ENCODE measurements around the gene AP1G1. TPM values are rescaled to one million over a fixed set of nuclear protein-coding genes. Genes with fewer than 3 reads are reported as not detected.

The AP1G1 gene
- polyA plus RNA-seq, 2 of the 4 experiments (the other 2 are of a cell fraction), result 38.1 to 85.6 TPM

DNA sequence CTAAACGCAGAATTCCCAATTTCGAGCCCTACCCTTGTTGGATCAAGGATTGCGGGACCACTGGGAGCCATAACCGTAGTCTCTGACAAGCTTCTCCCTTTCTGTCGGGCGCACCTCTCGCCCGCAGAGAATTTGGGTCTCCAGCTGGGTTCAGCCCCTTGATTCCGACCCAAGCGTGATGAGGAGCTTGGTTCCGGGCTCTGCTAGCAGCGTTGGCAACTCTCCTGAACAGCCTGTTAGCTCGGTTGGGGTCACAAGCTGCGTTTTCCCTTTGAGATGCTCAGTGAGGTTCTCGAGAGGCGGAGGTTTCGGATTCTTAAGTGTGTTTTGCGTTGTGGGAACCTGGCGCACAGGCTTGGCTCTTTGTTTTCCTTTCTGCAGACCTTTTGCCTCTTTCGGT is 37.8 kb upstream of the AP1G1 start:
- H3K4me2 ChIP-seq, result peak overlapping the region; percentile 99
- peaks cover 7% of the 10 kb centered on the region for H3K4me1 ChIP-seq
- no peak for FAIRE-seq
- H3K9me3 ChIP-seq, result no peaks in the 10 kb centered on the region
- peak overlapping the region; percentile 96 to 99 for H3K27ac ChIP-seq
- WGBS (ENCODE audit: missing lambda C conversion rate), result 6% methylated on average over 20 of the region's 20 CpGs
- peak in 1 of 2 experiments; percentile 11; a peak in 2 of 6 replicates for ATAC-seq
- CTCF ChIA-PET, result interaction anchor here (1.2 to 2.4 kb wide), 2 partner anchors 36 to 115 kb away, joined by 3 to 11 read pairs; no protein-coding TSS in a partner anchor
- TF ChIP-seq GATA3 (IDR thresholded peaks at IDR 0.05; ENCODE audit: borderline replicate concordance) (no peak), MAFK (IDR thresholded peaks at IDR 0.05; ENCODE audit: partially characterized antibody) (no peak), JUNB (IDR thresholded peaks at IDR 0.05) (no peak), ZSCAN20 (CRISPR knock-in tag; IDR thresholded peaks at IDR 0.05) (no peak), HOXB13 (CRISPR knock-in tag; IDR thresholded peaks at IDR 0.05; ENCODE audit: low read depth) (no peak), CHD2 (IDR thresholded peaks at IDR 0.05; ENCODE audit: low read length, partially characterized antibody) (no peak), RARB (CRISPR knock-in tag; IDR thresholded peaks at IDR 0.05) (no peak), FOSB (CRISPR knock-in tag; IDR thresholded peaks at IDR 0.05) (no peak), MYC (IDR thresholded peaks at IDR 0.05; ENCODE audit: borderline replicate concordance, low read length) (no peak)
- TF ChIP-seq, protein P1, sequence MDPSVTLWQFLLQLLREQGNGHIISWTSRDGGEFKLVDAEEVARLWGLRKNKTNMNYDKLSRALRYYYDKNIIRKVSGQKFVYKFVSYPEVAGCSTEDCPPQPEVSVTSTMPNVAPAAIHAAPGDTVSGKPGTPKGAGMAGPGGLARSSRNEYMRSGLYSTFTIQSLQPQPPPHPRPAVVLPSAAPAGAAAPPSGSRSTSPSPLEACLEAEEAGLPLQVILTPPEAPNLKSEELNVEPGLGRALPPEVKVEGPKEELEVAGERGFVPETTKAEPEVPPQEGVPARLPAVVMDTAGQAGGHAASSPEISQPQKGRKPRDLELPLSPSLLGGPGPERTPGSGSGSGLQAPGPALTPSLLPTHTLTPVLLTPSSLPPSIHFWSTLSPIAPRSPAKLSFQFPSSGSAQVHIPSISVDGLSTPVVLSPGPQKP (IDR thresholded peaks at IDR 0.05; ENCODE audit: low read depth, low read length), result no peak
- TF ChIP-seq, protein P2, sequence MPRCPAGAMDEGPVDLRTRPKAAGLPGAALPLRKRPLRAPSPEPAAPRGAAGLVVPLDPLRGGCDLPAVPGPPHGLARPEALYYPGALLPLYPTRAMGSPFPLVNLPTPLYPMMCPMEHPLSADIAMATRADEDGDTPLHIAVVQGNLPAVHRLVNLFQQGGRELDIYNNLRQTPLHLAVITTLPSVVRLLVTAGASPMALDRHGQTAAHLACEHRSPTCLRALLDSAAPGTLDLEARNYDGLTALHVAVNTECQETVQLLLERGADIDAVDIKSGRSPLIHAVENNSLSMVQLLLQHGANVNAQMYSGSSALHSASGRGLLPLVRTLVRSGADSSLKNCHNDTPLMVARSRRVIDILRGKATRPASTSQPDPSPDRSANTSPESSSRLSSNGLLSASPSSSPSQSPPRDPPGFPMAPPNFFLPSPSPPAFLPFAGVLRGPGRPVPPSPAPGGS (IDR thresholded peaks at IDR 0.05), result no peak
- TF ChIP-seq, protein P3, sequence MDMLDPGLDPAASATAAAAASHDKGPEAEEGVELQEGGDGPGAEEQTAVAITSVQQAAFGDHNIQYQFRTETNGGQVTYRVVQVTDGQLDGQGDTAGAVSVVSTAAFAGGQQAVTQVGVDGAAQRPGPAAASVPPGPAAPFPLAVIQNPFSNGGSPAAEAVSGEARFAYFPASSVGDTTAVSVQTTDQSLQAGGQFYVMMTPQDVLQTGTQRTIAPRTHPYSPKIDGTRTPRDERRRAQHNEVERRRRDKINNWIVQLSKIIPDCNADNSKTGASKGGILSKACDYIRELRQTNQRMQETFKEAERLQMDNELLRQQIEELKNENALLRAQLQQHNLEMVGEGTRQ (IDR thresholded peaks at IDR 0.05), result no peak
- H3K4me3 ChIP-seq, result peak overlapping the region; percentile 99
- no peak for DNase-seq (ENCODE audit: low read depth in 1 of 2, low spot score in 1 of 2)
- POLR2A ChIA-PET, result interaction anchor here (1.0 kb wide), 1 partner anchor 48 kb away, joined by 4 read pairs; no protein-coding TSS in a partner anchor

DNA sequence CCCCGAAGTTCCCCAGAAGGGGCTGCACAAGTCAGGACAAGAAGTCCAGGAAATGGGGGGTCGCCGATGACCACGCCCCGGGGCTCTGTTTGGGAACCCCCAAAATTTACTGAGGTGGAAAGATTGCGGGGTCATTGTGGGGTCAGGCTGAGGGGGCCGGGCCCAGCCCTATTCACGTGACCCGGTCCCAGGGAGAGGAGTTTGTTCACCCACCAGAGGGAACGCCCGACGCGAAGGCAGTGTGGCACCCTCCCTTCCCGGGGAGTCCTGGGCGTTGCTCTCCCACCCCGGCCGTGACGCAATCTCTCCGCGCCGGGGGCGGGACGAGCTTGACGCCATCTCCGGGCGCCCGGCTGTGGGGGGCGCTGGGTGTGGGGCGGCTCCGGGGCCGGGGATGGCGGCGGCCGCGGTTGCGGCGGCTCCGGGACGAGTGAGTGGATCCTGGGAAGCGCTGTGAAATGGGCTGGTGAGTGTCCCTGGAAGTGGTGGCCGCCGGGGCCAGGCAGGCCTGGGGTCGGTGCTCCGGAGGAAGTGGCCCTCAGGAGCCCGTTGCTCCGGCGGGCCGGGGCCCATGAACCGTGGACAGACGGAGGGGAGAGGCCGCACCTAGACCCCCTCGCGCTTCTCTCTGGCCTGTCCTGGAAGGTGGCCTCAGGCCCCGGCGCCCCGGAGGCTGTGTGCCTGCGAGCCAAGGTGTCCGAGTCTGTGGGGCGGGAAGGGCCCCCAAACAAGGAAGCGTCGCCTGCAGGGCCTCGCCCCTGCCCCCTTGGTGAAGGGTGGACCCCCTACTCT is 37.2 kb upstream of the AP1G1 start, which contains the start of gene ATXN1L:
Gene ATXN1L, plus strand, starts transcription at position 338 of the 792 bp plus-strand sequence. CDS start 3,765 bp downstream, outside the sequence.
- FAIRE-seq (no peak), ATAC-seq (peak; percentile 97), DNase-seq (ENCODE audit: low read depth in 1 of 2, low spot score in 1 of 2) (peak; percentile 94 to 97)
- Histone ChIP-seq H3K4me1 (peaks cover 7% of the 10 kb centered on the region), H3K9me3 (no peaks in the 10 kb centered on the region), H3K4me2 (peak within 1 kb of the TSS; percentile 99), H3K4me3 (peak within 1 kb of the TSS; percentile 99), H3K27ac (peak within 1 kb of the TSS; percentile 96 to 99)
- under 1% methylated on average over 19 of the region's 62 CpGs for WGBS (ENCODE audit: missing lambda C conversion rate)
- POLR2A ChIA-PET, result interaction anchor here (1.0 to 1.5 kb wide), 2 partner anchors 37 to 49 kb away, joined by 4 to 5 read pairs; partner anchors contain the start of gene AP1G1
- CTCF ChIA-PET, result interaction anchor here (1.2 kb wide), 1 partner anchor 116 kb away, joined by 3 read pairs; no protein-coding TSS in a partner anchor
- TF ChIP-seq CHD4 (IDR thresholded peaks at IDR 0.05; ENCODE audit: borderline replicate concordance) (no peak), BHLHE40 (IDR thresholded peaks at IDR 0.05; ENCODE audit: low read depth, low read length) (0 out of 2 replicates have a peak, but pooled peaks have one; percentile 38), KDM1A (IDR thresholded peaks at IDR 0.05; ENCODE audit: low read depth) (no peak), PHF8 (IDR thresholded peaks at IDR 0.05; ENCODE audit: borderline replicate concordance, low read depth) (peak; percentile 97), MAZ (IDR thresholded peaks at IDR 0.05; ENCODE audit: borderline replicate concordance, low read depth, low read length) (peak; percentile 97), CEBPB (IDR thresholded peaks at IDR 0.05) (peak; percentile 53 to 83; a peak in 2 of 4 replicates), POLR2A (IDR thresholded peaks at IDR 0.05; ENCODE audit: low read length) (peak; percentile 92), KDM5A (IDR thresholded peaks at IDR 0.05) (peak; percentile 75), FOXS1 (CRISPR knock-in tag; IDR thresholded peaks at IDR 0.05) (no peak), MYC (IDR thresholded peaks at IDR 0.05; ENCODE audit: borderline replicate concordance, low read length) (0 out of 2 replicates have a peak, but pooled peaks have one; percentile 55), POLR2AphosphoS2 (conservative IDR thresholded peaks at IDR 0.05; ENCODE audit: low read length) (no peak), GATA3 (IDR thresholded peaks at IDR 0.05; ENCODE audit: borderline replicate concordance) (no peak), RARB (CRISPR knock-in tag; IDR thresholded peaks at IDR 0.05) (peak; percentile 31; the same call in 1 of the 2 replicates), ZNF302 (CRISPR knock-in tag; IDR thresholded peaks at IDR 0.05) (no peak), SMC3 (IDR thresholded peaks at IDR 0.05) (no peak; the same call in 2 of the 3 replicates)
- TF ChIP-seq, protein P2 (IDR thresholded peaks at IDR 0.05), result peak; percentile 88
- TF ChIP-seq, protein P4, sequence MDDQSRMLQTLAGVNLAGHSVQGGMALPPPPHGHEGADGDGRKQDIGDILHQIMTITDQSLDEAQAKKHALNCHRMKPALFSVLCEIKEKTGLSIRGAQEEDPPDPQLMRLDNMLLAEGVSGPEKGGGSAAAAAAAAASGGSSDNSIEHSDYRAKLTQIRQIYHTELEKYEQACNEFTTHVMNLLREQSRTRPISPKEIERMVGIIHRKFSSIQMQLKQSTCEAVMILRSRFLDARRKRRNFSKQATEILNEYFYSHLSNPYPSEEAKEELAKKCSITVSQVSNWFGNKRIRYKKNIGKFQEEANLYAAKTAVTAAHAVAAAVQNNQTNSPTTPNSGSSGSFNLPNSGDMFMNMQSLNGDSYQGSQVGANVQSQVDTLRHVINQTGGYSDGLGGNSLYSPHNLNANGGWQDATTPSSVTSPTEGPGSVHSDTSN (IDR thresholded peaks at IDR 0.05), result 0 out of 2 replicates have a peak, but pooled peaks have one; percentile 20
- TF ChIP-seq, protein P3 (IDR thresholded peaks at IDR 0.05), result peak; percentile 76
- TF ChIP-seq, protein P5, sequence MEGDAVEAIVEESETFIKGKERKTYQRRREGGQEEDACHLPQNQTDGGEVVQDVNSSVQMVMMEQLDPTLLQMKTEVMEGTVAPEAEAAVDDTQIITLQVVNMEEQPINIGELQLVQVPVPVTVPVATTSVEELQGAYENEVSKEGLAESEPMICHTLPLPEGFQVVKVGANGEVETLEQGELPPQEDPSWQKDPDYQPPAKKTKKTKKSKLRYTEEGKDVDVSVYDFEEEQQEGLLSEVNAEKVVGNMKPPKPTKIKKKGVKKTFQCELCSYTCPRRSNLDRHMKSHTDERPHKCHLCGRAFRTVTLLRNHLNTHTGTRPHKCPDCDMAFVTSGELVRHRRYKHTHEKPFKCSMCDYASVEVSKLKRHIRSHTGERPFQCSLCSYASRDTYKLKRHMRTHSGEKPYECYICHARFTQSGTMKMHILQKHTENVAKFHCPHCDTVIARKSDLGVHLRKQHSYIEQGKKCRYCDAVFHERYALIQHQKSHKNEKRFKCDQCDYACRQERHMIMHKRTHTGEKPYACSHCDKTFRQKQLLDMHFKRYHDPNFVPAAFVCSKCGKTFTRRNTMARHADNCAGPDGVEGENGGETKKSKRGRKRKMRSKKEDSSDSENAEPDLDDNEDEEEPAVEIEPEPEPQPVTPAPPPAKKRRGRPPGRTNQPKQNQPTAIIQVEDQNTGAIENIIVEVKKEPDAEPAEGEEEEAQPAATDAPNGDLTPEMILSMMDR (IDR thresholded peaks at IDR 0.05), result no peak
